K562 (cell line): ENCODE data around the gene C12orf75. TPM values are rescaled to one million over a fixed set of nuclear protein-coding genes. Genes with fewer than 3 reads are reported as not detected.

Source experiments
- ATAC-seq: fragments of 200-7000 bp; cut with Tn5 transposase; 3 replicates; pipeline ENCODE4 v1.9.1; 2020; ENCODE audit warnings: moderate library complexity
- BruUV-seq: library from RNA; stranded (reverse); fragments of 400-500 nt; replicated peaks from 2 replicates; lab custom pipeline; 2021; lab: Mats Ljungman, UMichigan
- CTCF ChIA-PET: fragments of 300-600 bp; formaldehyde crosslinking; extraction: SDS; loops from one replicate; lab custom pipeline; 2021; ENCODE audit warnings: low intra/inter-chr PET ratio; lab: Yijun Ruan, JAX
- POLR2A ChIA-PET: fragments of 300-600, 350-650 bp; sonication (Branson Sonifier 250); formaldehyde crosslinking; extraction: SDS; loops from one replicate; lab custom pipeline; 2021; ENCODE audit warnings: antibody characterized with exemption, inconsistent platforms; lab: Yijun Ruan, JAX
- DNase-seq, 4 experiments: peaks; one replicate each; pipeline versions ENCODE4 v3.0.0 to v3.0.0-alpha.2; 2011 to 2018; ENCODE audit warnings: low spot score in 3 of 4, mixed read lengths in 3 of 4; ENCODE audit errors: extremely low read depth in 1 of 4
- FAIRE-seq: peaks from 2 replicates; lab custom pipeline; 2011; peaks lifted over from hg19 to GRCh38; lab: Jason Lieb, UNC
- H2AFZ ChIP-seq: 2 replicates; pipeline ENCODE4 v1.6.0; 2011; ENCODE audit warnings: low read depth, low read length, control low read depth, inconsistent platforms
- H3K27ac ChIP-seq: fragments of 200-600 bp; 3 replicates; pipeline ENCODE4 v1.8.0; 2011; ENCODE audit warnings: low read depth, mild to moderate bottlenecking, control low read depth, inconsistent platforms, low read length, moderate library complexity, mixed read lengths; ENCODE audit errors: extremely low read depth
- H3K27me3 ChIP-seq, 2 experiments: fragments of 300-600 bp in 1 of 2; 2 replicates in 1 of 2; 3 replicates in 1 of 2; pipeline versions ENCODE4 v1.6.0 to v1.8.0; 2011; ENCODE audit warnings: inconsistent platforms in 2 of 2, low read length in 2 of 2, mild to moderate bottlenecking in 1 of 2, mixed read lengths in 1 of 2, moderate library complexity in 1 of 2; ENCODE audit not compliant: control insufficient read depth in 2 of 2, insufficient read depth in 2 of 2
- H3K36me3 ChIP-seq: fragments of 300-600 bp; 3 replicates; pipeline ENCODE4 v1.8.0; 2011; ENCODE audit warnings: mild to moderate bottlenecking, low read length, inconsistent platforms; ENCODE audit not compliant: control insufficient read depth, insufficient read depth
- H3K4me1 ChIP-seq, 2 experiments: fragments of 200-600 bp in 1 of 2; replicated peaks in 1 of 2; 2 replicates in 1 of 2; 3 replicates in 1 of 2; pipeline versions ENCODE4 v1.5.1 to v1.8.0; 2011; ENCODE audit warnings: inconsistent platforms in 2 of 2, low read length in 2 of 2, mild to moderate bottlenecking in 1 of 2, mixed read lengths in 1 of 2, moderate library complexity in 1 of 2; ENCODE audit not compliant: control insufficient read depth in 2 of 2, insufficient read depth in 2 of 2
- H3K4me2 ChIP-seq: 2 replicates; pipeline ENCODE4 v1.6.1; 2011; ENCODE audit warnings: low read length, control low read depth, inconsistent platforms, mixed read lengths; ENCODE audit not compliant: insufficient read depth
- H3K4me3 ChIP-seq: fragments of 200-600 bp; sonication (generic), shearing (Covaris generic); 2 replicates; pipeline ENCODE4 v1.5.1; 2016; ENCODE audit warnings: control low read depth, inconsistent platforms
- H3K79me2 ChIP-seq: fragments of 200-600 bp; 3 replicates; pipeline ENCODE4 v1.8.0; 2011; ENCODE audit warnings: low read length, inconsistent platforms; ENCODE audit not compliant: control insufficient read depth, insufficient read depth
- H3K9ac ChIP-seq, 2 experiments: 2 replicates each; pipeline versions ENCODE4 v1.6.0 to v1.6.1; 2011; ENCODE audit warnings: low read depth in 2 of 2, low read length in 2 of 2, control low read depth in 1 of 2, inconsistent platforms in 1 of 2, mild to moderate bottlenecking in 1 of 2, mixed read lengths in 1 of 2; ENCODE audit not compliant: insufficient read depth in 1 of 2
- H3K9me1 ChIP-seq: one replicate; pipeline ENCODE4 v1.6.0; 2011; ENCODE audit warnings: inconsistent platforms, mild to moderate bottlenecking, low read length, moderate library complexity; ENCODE audit not compliant: control insufficient read depth, insufficient read depth
- H3K9me3 ChIP-seq: replicated peaks from 2 replicates; pipeline ENCODE4 v1.5.1; 2011; ENCODE audit warnings: low read depth, low read length, inconsistent platforms; ENCODE audit not compliant: control insufficient read depth, insufficient read depth
- H4K20me1 ChIP-seq: replicated peaks from 2 replicates; pipeline ENCODE4 v1.6.1; 2011; ENCODE audit warnings: low read length, inconsistent platforms, mixed read lengths; ENCODE audit not compliant: control insufficient read depth, insufficient read depth
- CTCFL ChIP-seq: IDR thresholded peaks from 2 replicates; pipeline ENCODE4 v1.6.1; 2011; ENCODE audit warnings: borderline replicate concordance, low read depth, mild to moderate bottlenecking, moderate library complexity, low read length; ENCODE audit not compliant: insufficient read depth, poor library complexity, severe bottlenecking
- EGR1 ChIP-seq: fragments of 450-650 bp; conservative IDR thresholded peaks from 2 replicates; pipeline ENCODE4 v1.6.1; 2017; ENCODE audit warnings: mild to moderate bottlenecking
- ELF2 ChIP-seq: fragments of 250-450 bp; sonication (Bioruptor Pico); IDR thresholded peaks from 2 replicates; pipeline ENCODE4 v1.5.0; 2021; ENCODE audit warnings: mild to moderate bottlenecking
- FOXP1 ChIP-seq: sonication (generic); formaldehyde crosslinking; IDR thresholded peaks from 2 replicates; pipeline ENCODE4 v1.8.0; 2022; ENCODE audit warnings: mild to moderate bottlenecking, missing genetic modification reagents
- GATA2 ChIP-seq: sonication (generic); formaldehyde crosslinking; IDR thresholded peaks from 2 replicates; pipeline ENCODE4 v1.4.0; 2020; ENCODE audit warnings: mild to moderate bottlenecking, missing genetic modification reagents
- MYC ChIP-seq, 2 experiments: fragments of 250-450 bp in 1 of 2; sonication (Bioruptor Pico) in 1 of 2; IDR thresholded peaks; 2 replicates each; pipeline versions ENCODE4 v1.5.1 to v1.6.1; 2012 to 2021; ENCODE audit warnings: low read depth in 2 of 2, borderline replicate concordance in 1 of 2, improper control_type of control experiment in 1 of 2, low read length in 1 of 2, mild to moderate bottlenecking in 1 of 2, moderate library complexity in 1 of 2
- NR2F6 ChIP-seq: fragments of 450-650 bp; formaldehyde crosslinking; IDR thresholded peaks from 2 replicates; pipeline ENCODE4 v1.4.0; 2020; ENCODE audit warnings: mild to moderate bottlenecking
- POLR2AphosphoS5 ChIP-seq: IDR thresholded peaks from 2 replicates; pipeline ENCODE4 v1.6.1; 2011; ENCODE audit warnings: mild to moderate bottlenecking, low read depth, low read length, moderate library complexity; ENCODE audit not compliant: control insufficient read depth, insufficient read depth
- PTRF ChIP-seq: fragments of 450-650 bp; IDR thresholded peaks from 2 replicates; pipeline ENCODE4 v1.6.1; 2016; ENCODE audit warnings: mild to moderate bottlenecking, missing genetic modification characterization, missing compliant biosample characterization
- RBM17 ChIP-seq: fragments of 200-400 bp; formaldehyde crosslinking; IDR thresholded peaks from 2 replicates; pipeline ENCODE4 v1.6.1; 2017; ENCODE audit warnings: low read depth, mild to moderate bottlenecking, low read length, borderline replicate concordance
- TEAD4 ChIP-seq, 2 experiments: sonication (generic) in 1 of 2; formaldehyde crosslinking in 1 of 2; IDR thresholded peaks; 2 replicates each; pipeline versions ENCODE4 v1.6.1 to v1.8.0; 2012 to 2022; ENCODE audit warnings: borderline replicate concordance in 1 of 2, inconsistent platforms in 1 of 2, low read length in 1 of 2, mild to moderate bottlenecking in 1 of 2, missing genetic modification reagents in 1 of 2
- UBTF ChIP-seq, 2 experiments: IDR thresholded peaks; 2 replicates each; pipeline ENCODE4 v1.6.1; 2012; ENCODE audit warnings: improper control_type of control experiment in 2 of 2, low read depth in 2 of 2, low read length in 2 of 2, borderline replicate concordance in 1 of 2
- ZC3H4 ChIP-seq: sonication (generic); formaldehyde crosslinking; IDR thresholded peaks from 2 replicates; pipeline ENCODE4 v1.9.0; 2021; ENCODE audit warnings: missing genetic modification reagents, borderline replicate concordance
- ZNF384 ChIP-seq: IDR thresholded peaks from 2 replicates; pipeline ENCODE4 v1.6.1; 2012; ENCODE audit warnings: low read depth, low read length, improper control_type of control experiment
- WGBS: fragments of 100-300 bp; shearing (Covaris generic); methylation state at CpG from one replicate; pipeline ENCODE4 v1.1.6; 2016; ENCODE audit warnings: low coverage, mixed read lengths; ENCODE audit not compliant: insufficient coverage; ENCODE audit errors: missing lambda C conversion rate; 5-methylcytosine and 5-hydroxymethylcytosine counted together
- in situ Hi-C: fragments of 300-500 bp; cut with MboI; formaldehyde crosslinking; loops from 4 replicates; pipeline ENCODE4 v1.15.0; 2018; ENCODE audit warnings: inconsistent platforms, mixed read lengths
- intact Hi-C: fragments of 100-400 bp; cut with micrococcal nuclease; formaldehyde crosslinking; loops from 2 replicates; pipeline ENCODE4 v1.14.2; 2022
- polyA plus RNA-seq, 8 experiments: library from polyadenylated mRNA; depleted of rRNA in 4 of 8; stranded (reverse) in 5 of 8; unstranded in 3 of 8; fragments of >200 nt; fragmentation: Nextera tagmentation in 2 of 8; fragmentation: Illumina TruSeq in 1 of 8; extraction: Ambion mirVana in 2 of 8; extraction: Trizol in 1 of 8; gene quantifications; 2 replicates each; pipeline versions ENCODE4 v1.2.1 to v1.2.3, GENCODE V29; 2011 to 2014; ENCODE audit warnings: inconsistent platforms in 1 of 8, missing spikeins in 1 of 8
- total RNA-seq, 7 experiments: library from RNA; depleted of rRNA in 6 of 7; stranded (reverse); fragments of >200 nt in 6 of 7; fragmentation: Illumina TruSeq in 2 of 7; extraction: Trizol in 2 of 7; gene quantifications; 2 replicates each; pipeline versions ENCODE4 v1.2.1 to v1.2.3, GENCODE V29; 2011 to 2021; ENCODE audit warnings: low replicate concordance in 1 of 7

The C12orf75 gene
- total and polyA plus RNA-seq, 9 of the 15 experiments (the other 6 are each of a cell fraction or from before 2014, with no cell fraction given): 0.06 to 0.82 (median 0.26) TPM; not detected in 3

GRCh38 chr12:105348561-105348960 is 18.1 kb downstream of the C12orf75 start:
- Histone ChIP-seq H3K9ac (no peak overlapping the region), H2AFZ (no peak overlapping the region), H3K27me3 (0 out of 5 replicates have a peak, but pooled peaks cover 0 to 5% of the 10 kb centered on the region in 2 experiments), H3K79me2 (no peaks in the 10 kb centered on the region), H3K27ac (no peak overlapping the region), H4K20me1 (no peaks in the 10 kb centered on the region), H3K4me3 (no peak overlapping the region), H3K4me1 (no peaks in the 10 kb centered on the region), H3K9me3 (no peaks in the 10 kb centered on the region), H3K4me2 (no peak overlapping the region), H3K36me3 (no peaks in the 10 kb centered on the region), H3K9me1 (no peaks in the 10 kb centered on the region)
- FAIRE-seq (no peak), DNase-seq (no peak), ATAC-seq (no peak)
- POLR2A ChIA-PET: interaction anchor here (1.3 kb wide), 1 partner anchor 113 kb away, joined by 3 read pairs; the partner anchor contains the start of gene APPL2
- CTCF ChIA-PET: no interaction called here
- no peak for TF ChIP-seq ZC3H4 (CRISPR knock-in tag)
- no peak for TF ChIP-seq FOXP1 (CRISPR knock-in tag)
- TF ChIP-seq UBTF (IDR thresholded peaks at IDR 0.05; ENCODE audit: borderline replicate concordance in 1 of 2, low read depth in 2 of 2, low read length in 2 of 2): no peak
- no peak for TF ChIP-seq POLR2AphosphoS5
- TF ChIP-seq RBM17: no peak
- TF ChIP-seq NR2F6 (CRISPR knock-in tag): no peak
- no peak for TF ChIP-seq PTRF (tag)
- TF ChIP-seq TEAD4 (IDR thresholded peaks at IDR 0.05; ENCODE audit: low read length): no peak
- TF ChIP-seq TEAD4 (CRISPR knock-in tag; IDR thresholded peaks at IDR 0.05; ENCODE audit: borderline replicate concordance): no peak
- TF ChIP-seq ZNF384: no peak
- TF ChIP-seq MYC (IDR thresholded peaks at IDR 0.05; ENCODE audit: low read depth, low read length): no peak
- TF ChIP-seq MYC (CRISPR knock-in tag; IDR thresholded peaks at IDR 0.05; ENCODE audit: borderline replicate concordance, low read depth): no peak
- TF ChIP-seq CTCFL: no peak
- no peak for TF ChIP-seq EGR1
- no peak for TF ChIP-seq GATA2 (CRISPR knock-in tag)
- TF ChIP-seq ELF2 (CRISPR knock-in tag): no peak
- no TSS peak for BruUV-seq
- in situ Hi-C loops: no loop called here
- intact Hi-C loops: no loop called here
- 9% methylated on average over 1 of the region's 1 CpG for WGBS
